HEK293 (cell line): ENCODE results near the gene NT5DC3.

Experiments
- CTCF ChIA-PET: fragments of 350-600 bp; formaldehyde crosslinking; extraction: SDS; loops from one replicate; lab custom pipeline; 2021; ENCODE audit warnings: antibody characterized with exemption; lab: Yijun Ruan, JAX
- POLR2A ChIA-PET: fragments of 300-600 bp; formaldehyde crosslinking; extraction: SDS; loops from one replicate; lab custom pipeline; 2020; ENCODE audit warnings: antibody characterized with exemption, inconsistent platforms; lab: Yijun Ruan, JAX
- H3K27ac ChIP-seq: fragments of 200-500 bp; sonication (Bioruptor generic); 2 replicates; pipeline ENCODE4 v1.5.1; 2014; ENCODE audit warnings: low read depth, low read length, control low read depth, inconsistent platforms; ENCODE audit errors: extremely low read depth
- H3K36me3 ChIP-seq, 2 experiments: fragments of 200-500 bp in 1 of 2; sonication (Bioruptor generic) in 1 of 2; 1 replicate in 1 of 2; 2 replicates in 1 of 2; pipeline ENCODE4 v1.5.1; 2014 to 2017; ENCODE audit warnings: inconsistent platforms in 2 of 2, low read length in 2 of 2; ENCODE audit not compliant: control insufficient read depth in 2 of 2, insufficient read depth in 1 of 2
- H3K4me1 ChIP-seq: fragments of 200-500 bp; sonication (Bioruptor generic); 2 replicates; pipeline ENCODE4 v1.5.1; 2014; ENCODE audit warnings: mild to moderate bottlenecking, low read length, inconsistent platforms; ENCODE audit not compliant: control insufficient read depth, insufficient read depth
- H3K4me3 ChIP-seq: 2 replicates; pipeline ENCODE4 v1.5.1; 2011; ENCODE audit warnings: low read depth, mild to moderate bottlenecking, control low read depth, low read length, moderate library complexity
- H3K9me3 ChIP-seq: fragments of 200-500 bp; sonication (Bioruptor generic); 2 replicates; pipeline ENCODE4 v1.5.1; 2014; ENCODE audit warnings: low read depth, low read length, inconsistent platforms; ENCODE audit not compliant: control insufficient read depth, insufficient read depth
- KLF17 ChIP-seq: fragments of 450-650 bp; formaldehyde crosslinking; IDR thresholded peaks from 2 replicates; pipeline ENCODE4 v1.5.1; 2016; ENCODE audit warnings: missing biosample characterization, missing genetic modification characterization
- KLF7 ChIP-seq: fragments of 450-650 bp; formaldehyde crosslinking; IDR thresholded peaks from 2 replicates; pipeline ENCODE4 v1.5.1; 2016; ENCODE audit warnings: missing biosample characterization, missing genetic modification characterization, borderline replicate concordance
- MYNN ChIP-seq: fragments of 450-650 bp; formaldehyde crosslinking; IDR thresholded peaks from 2 replicates; pipeline ENCODE4 v1.5.1; 2016; ENCODE audit warnings: missing biosample characterization, missing genetic modification characterization, borderline replicate concordance
- ZBTB21 ChIP-seq: fragments of 450-650 bp; formaldehyde crosslinking; IDR thresholded peaks from 2 replicates; pipeline ENCODE4 v1.5.1; 2017; ENCODE audit warnings: missing biosample characterization, missing genetic modification characterization
- ZBTB44 ChIP-seq: fragments of 450-650 bp; IDR thresholded peaks from 2 replicates; pipeline ENCODE4 v1.5.1; 2018; ENCODE audit warnings: missing biosample characterization, mild to moderate bottlenecking, missing genetic modification characterization
- ZBTB8A ChIP-seq: fragments of 450-650 bp; formaldehyde crosslinking; IDR thresholded peaks from 2 replicates; pipeline ENCODE4 v1.5.1; 2016; ENCODE audit warnings: missing biosample characterization, missing genetic modification characterization
- ZFP41 ChIP-seq: fragments of 450-650 bp; formaldehyde crosslinking; IDR thresholded peaks from 2 replicates; pipeline ENCODE4 v1.5.1; 2016; ENCODE audit warnings: missing biosample characterization, missing genetic modification characterization, borderline replicate concordance
- ZNF133 ChIP-seq: fragments of 450-650 bp; formaldehyde crosslinking; IDR thresholded peaks from 2 replicates; pipeline ENCODE4 v1.5.1; 2016; ENCODE audit warnings: missing biosample characterization, missing genetic modification characterization
- ZNF138 ChIP-seq: fragments of 450-650 bp; formaldehyde crosslinking; IDR thresholded peaks from 2 replicates; pipeline ENCODE4 v1.5.1; 2016; ENCODE audit warnings: missing biosample characterization, missing genetic modification characterization, borderline replicate concordance
- ZNF266 ChIP-seq: fragments of 450-650 bp; formaldehyde crosslinking; IDR thresholded peaks from 2 replicates; pipeline ENCODE4 v1.5.1; 2016; ENCODE audit warnings: missing biosample characterization, missing genetic modification characterization, low read depth
- ZNF280C ChIP-seq: fragments of 450-650 bp; formaldehyde crosslinking; IDR thresholded peaks from 2 replicates; pipeline ENCODE4 v1.5.1; 2016; ENCODE audit warnings: missing biosample characterization, missing genetic modification characterization
- ZNF341 ChIP-seq: fragments of 450-650 bp; formaldehyde crosslinking; IDR thresholded peaks from 2 replicates; pipeline ENCODE4; 2016; ENCODE audit warnings: low read depth, missing biosample characterization, missing genetic modification characterization
- ZNF473 ChIP-seq: fragments of 450-650 bp; formaldehyde crosslinking; IDR thresholded peaks from 2 replicates; pipeline ENCODE4 v1.5.1; 2017; ENCODE audit warnings: missing biosample characterization, missing genetic modification characterization
- ZNF510 ChIP-seq: fragments of 450-650 bp; formaldehyde crosslinking; IDR thresholded peaks from 2 replicates; pipeline ENCODE4 v1.5.1; 2018; ENCODE audit warnings: mild to moderate bottlenecking, missing genetic modification characterization, missing biosample characterization; ENCODE audit not compliant: insufficient replicate concordance
- ZNF514 ChIP-seq: fragments of 450-650 bp; formaldehyde crosslinking; IDR thresholded peaks from 2 replicates; pipeline ENCODE4 v1.5.1; 2016; ENCODE audit warnings: missing biosample characterization, missing genetic modification characterization
- ZNF548 ChIP-seq: fragments of 450-650 bp; formaldehyde crosslinking; IDR thresholded peaks from 2 replicates; pipeline ENCODE4 v1.5.1; 2016; ENCODE audit warnings: missing biosample characterization, missing genetic modification characterization
- ZNF571 ChIP-seq: fragments of 450-650 bp; formaldehyde crosslinking; IDR thresholded peaks from 2 replicates; pipeline ENCODE4 v1.5.0; 2017; ENCODE audit warnings: missing biosample characterization, missing genetic modification characterization
- ZNF596 ChIP-seq: fragments of 450-650 bp; IDR thresholded peaks from 2 replicates; pipeline ENCODE4 v1.5.0; 2018; ENCODE audit warnings: missing biosample characterization, mild to moderate bottlenecking, missing genetic modification characterization, moderate library complexity
- ZNF639 ChIP-seq: fragments of 450-650 bp; formaldehyde crosslinking; IDR thresholded peaks from 2 replicates; pipeline ENCODE4 v1.5.1; 2016; ENCODE audit warnings: missing biosample characterization, missing genetic modification characterization
- ZNF658 ChIP-seq: fragments of 450-650 bp; formaldehyde crosslinking; IDR thresholded peaks from 2 replicates; pipeline ENCODE4; 2016; ENCODE audit warnings: missing biosample characterization, missing genetic modification characterization
- ZNF677 ChIP-seq: fragments of 450-650 bp; IDR thresholded peaks from 2 replicates; pipeline ENCODE4 v1.5.0; 2018; ENCODE audit warnings: missing biosample characterization, mild to moderate bottlenecking, missing genetic modification characterization, moderate library complexity
- ZNF701 ChIP-seq: fragments of 450-650 bp; formaldehyde crosslinking; IDR thresholded peaks from 2 replicates; pipeline ENCODE4 v1.5.1; 2016; ENCODE audit warnings: missing biosample characterization, missing genetic modification characterization
- ZNF768 ChIP-seq: fragments of 450-650 bp; formaldehyde crosslinking; IDR thresholded peaks from 2 replicates; pipeline ENCODE4 v1.5.1; 2018; ENCODE audit warnings: missing biosample characterization, mild to moderate bottlenecking, missing genetic modification characterization
- TF ChIP-seq, protein P1 (sequence below): fragments of 450-650 bp; formaldehyde crosslinking; IDR thresholded peaks from 2 replicates; pipeline ENCODE4; 2016; ENCODE audit warnings: missing biosample characterization, missing genetic modification characterization
- TF ChIP-seq, protein P2 (sequence below): fragments of 450-650 bp; formaldehyde crosslinking; IDR thresholded peaks from 2 replicates; pipeline ENCODE4 v1.5.1; 2016; ENCODE audit warnings: missing biosample characterization, missing genetic modification characterization

The NT5DC3 gene

GRCh38 chr12:103755425-103755824, 85.6 kb downstream of the NT5DC3 start:
- ChIA-PET POLR2A (no interaction called here), CTCF (interaction anchor here (0.9 kb wide), 1 partner anchor 115 kb away, joined by 3 read pairs; no protein-coding TSS in a partner anchor)
- Histone ChIP-seq H3K4me3 (no peak overlapping the region), H3K36me3 (no peaks in the 10 kb centered on the region), H3K9me3 (no peaks in the 10 kb centered on the region), H3K27ac (no peak overlapping the region), H3K4me1 (no peaks in the 10 kb centered on the region)
- TF ChIP-seq ZNF548 (tag by site-specific recombination) (no peak), ZNF571 (no peak), ZNF514 (tag by site-specific recombination) (no peak), ZNF341 (tag by site-specific recombination) (no peak), ZBTB8A (tag by site-specific recombination) (no peak), ZNF639 (no peak), KLF7 (no peak), ZNF701 (tag by site-specific recombination) (no peak), ZNF677 (no peak), ZNF510 (no peak), ZBTB44 (no peak), ZNF768 (tag by site-specific recombination) (no peak), ZFP41 (tag by site-specific recombination) (no peak)
- TF ChIP-seq, protein P1, sequence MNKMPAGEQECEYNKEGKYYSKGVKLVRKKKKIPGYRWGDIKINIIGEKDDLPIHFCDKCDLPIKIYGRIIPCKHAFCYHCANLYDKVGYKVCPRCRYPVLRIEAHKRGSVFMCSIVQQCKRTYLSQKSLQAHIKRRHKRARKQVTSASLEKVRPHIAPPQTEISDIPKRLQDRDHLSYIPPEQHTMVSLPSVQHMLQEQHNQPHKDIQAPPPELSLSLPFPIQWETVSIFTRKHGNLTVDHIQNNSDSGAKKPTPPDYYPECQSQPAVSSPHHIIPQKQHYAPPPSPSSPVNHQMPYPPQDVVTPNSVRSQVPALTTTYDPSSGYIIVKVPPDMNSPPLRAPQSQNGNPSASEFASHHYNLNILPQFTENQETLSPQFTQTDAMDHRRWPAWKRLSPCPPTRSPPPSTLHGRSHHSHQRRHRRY (tag by site-specific recombination), result no peak

- Histone ChIP-seq H3K9me3 (no peaks in the 10 kb centered on the region), H3K4me1 (no peaks in the 10 kb centered on the region), H3K36me3 (no peaks in the 10 kb centered on the region), H3K27ac (no peak overlapping the region), H3K4me3 (no peak overlapping the region)
- ChIA-PET CTCF (interaction anchor here (0.6 to 2.0 kb wide), 6 partner anchors 10 to 119 kb away, joined by 3 to 7 read pairs (median 4); no protein-coding TSS in a partner anchor), POLR2A (no interaction called here)
- TF ChIP-seq ZNF266 (no peak), ZNF596 (tag by site-specific recombination) (no peak), ZNF133 (tag by site-specific recombination) (no peak), KLF17 (tag by site-specific recombination) (no peak), ZNF658 (tag by site-specific recombination) (no peak), ZNF280C (tag by site-specific recombination) (no peak), ZNF138 (tag by site-specific recombination) (no peak), ZNF473 (no peak), ZBTB21 (tag by site-specific recombination) (no peak), ZNF341 (tag by site-specific recombination) (no peak), MYNN (tag by site-specific recombination) (no peak)
- TF ChIP-seq, protein P2, sequence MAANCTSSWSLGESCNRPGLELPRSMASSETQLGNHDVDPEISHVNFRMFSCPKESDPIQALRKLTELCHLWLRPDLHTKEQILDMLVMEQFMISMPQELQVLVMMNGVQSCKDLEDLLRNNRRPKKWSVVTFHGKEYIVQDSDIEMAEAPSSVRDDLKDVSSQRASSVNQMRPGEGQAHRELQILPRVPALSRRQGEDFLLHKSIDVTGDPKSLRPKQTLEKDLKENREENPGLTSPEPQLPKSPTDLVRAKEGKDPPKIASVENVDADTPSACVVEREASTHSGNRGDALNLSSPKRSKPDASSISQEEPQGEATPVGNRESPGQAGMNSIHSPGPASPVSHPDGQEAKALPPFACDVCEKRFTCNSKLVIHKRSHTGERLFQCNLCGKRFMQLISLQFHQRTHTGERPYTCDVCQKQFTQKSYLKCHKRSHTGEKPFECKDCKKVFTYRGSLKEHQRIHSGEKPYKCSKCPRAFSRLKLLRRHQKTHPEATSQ (tag by site-specific recombination), result no peak
Observed at GRCh38 chr12:103751600-103751999, 89.4 kb downstream of the NT5DC3 start.
